Measurements from ENCODE around the gene RNPS1. TPM values are rescaled to one million over a fixed set of nuclear protein-coding genes. Genes with fewer than 3 reads are reported as not detected.

The RNPS1 gene
- total and polyA plus RNA-seq, 9 donors: 78.0 to 172 (median 138) TPM

DNA sequence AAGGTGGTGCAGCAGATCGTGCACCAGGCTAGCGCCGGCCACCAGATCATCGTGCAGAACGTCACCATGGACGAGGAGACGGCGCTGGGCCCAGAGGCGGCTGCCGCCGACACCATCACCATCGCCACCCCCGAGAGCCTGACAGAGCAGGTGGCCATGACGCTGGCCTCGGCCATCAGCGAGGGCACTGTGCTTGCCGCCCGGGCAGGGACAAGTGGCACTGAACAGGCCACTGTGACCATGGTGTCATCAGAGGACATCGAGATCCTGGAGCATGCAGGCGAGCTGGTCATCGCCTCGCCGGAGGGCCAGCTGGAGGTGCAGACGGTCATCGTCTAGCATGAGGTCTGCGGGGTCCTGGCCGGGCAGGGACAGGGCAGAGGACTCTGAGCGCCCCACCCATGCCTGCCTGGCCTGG is 32.7 kb downstream of the RNPS1 start:
- H3K36me3 ChIP-seq: no peaks in the 10 kb centered on the region
- intact Hi-C loops (cut with DNase I): no loop called here
- TF ChIP-seq, protein P1, sequence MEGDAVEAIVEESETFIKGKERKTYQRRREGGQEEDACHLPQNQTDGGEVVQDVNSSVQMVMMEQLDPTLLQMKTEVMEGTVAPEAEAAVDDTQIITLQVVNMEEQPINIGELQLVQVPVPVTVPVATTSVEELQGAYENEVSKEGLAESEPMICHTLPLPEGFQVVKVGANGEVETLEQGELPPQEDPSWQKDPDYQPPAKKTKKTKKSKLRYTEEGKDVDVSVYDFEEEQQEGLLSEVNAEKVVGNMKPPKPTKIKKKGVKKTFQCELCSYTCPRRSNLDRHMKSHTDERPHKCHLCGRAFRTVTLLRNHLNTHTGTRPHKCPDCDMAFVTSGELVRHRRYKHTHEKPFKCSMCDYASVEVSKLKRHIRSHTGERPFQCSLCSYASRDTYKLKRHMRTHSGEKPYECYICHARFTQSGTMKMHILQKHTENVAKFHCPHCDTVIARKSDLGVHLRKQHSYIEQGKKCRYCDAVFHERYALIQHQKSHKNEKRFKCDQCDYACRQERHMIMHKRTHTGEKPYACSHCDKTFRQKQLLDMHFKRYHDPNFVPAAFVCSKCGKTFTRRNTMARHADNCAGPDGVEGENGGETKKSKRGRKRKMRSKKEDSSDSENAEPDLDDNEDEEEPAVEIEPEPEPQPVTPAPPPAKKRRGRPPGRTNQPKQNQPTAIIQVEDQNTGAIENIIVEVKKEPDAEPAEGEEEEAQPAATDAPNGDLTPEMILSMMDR (IDR thresholded peaks at IDR 0.05): no peak
- TF ChIP-seq POLR2A (IDR thresholded peaks at IDR 0.05) (no peak), EP300 (IDR thresholded peaks at IDR 0.05) (no peak)
- 91 to 94% (median 92%) methylated on average over 25 to 28 of the region's 28 CpGs for WGBS, 3 donors
- peaks cover 0 to 3% of the 10 kb centered on the region in 2 donors for H3K9me3 ChIP-seq
- DNase-seq: no peak
- H3K27me3 ChIP-seq: no peaks in the 10 kb centered on the region
- H3K4me1 ChIP-seq (ENCODE audit: insufficient read depth): peaks cover 7% of the 10 kb centered on the region
- no peak overlapping the region for H3K4me3 ChIP-seq
- no peak overlapping the region for H3K27ac ChIP-seq

DNA sequence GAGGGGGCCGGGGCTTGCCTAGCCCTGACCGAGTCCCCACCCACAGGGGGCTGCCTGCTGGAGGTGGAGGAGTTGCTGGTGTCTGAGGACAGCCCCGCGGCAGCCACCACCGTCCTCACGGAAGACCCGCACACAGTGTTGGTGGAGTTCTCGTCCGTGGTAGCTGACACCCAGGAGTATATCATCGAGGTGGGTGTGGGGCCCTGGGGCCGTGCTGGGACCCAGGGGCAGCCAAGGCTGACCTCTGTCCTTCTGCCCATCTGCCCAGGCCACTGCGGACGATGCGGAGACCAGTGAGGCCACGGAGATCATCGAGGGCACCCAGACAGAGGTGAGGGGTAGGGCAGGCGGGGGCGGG is 33.1 kb downstream of the RNPS1 start:
- DNase-seq: no peak
- Histone ChIP-seq H3K27me3 (no peaks in the 10 kb centered on the region), H3K9me3 (peaks cover 0 to 3% of the 10 kb centered on the region in 2 donors), H3K27ac (no peak overlapping the region), H3K36me3 (no peaks in the 10 kb centered on the region), H3K4me3 (no peak overlapping the region), H3K4me1 (ENCODE audit: insufficient read depth) (peaks cover 7% of the 10 kb centered on the region)
- TF ChIP-seq EP300 (IDR thresholded peaks at IDR 0.05) (no peak), POLR2A (IDR thresholded peaks at IDR 0.05) (no peak)
- TF ChIP-seq, protein P1 (IDR thresholded peaks at IDR 0.05): no peak
- intact Hi-C loops (cut with DNase I): no loop called here
- WGBS, 3 donors: 87 to 89% (median 88%) methylated on average over 10 to 18 of the region's 18 CpGs

DNA sequence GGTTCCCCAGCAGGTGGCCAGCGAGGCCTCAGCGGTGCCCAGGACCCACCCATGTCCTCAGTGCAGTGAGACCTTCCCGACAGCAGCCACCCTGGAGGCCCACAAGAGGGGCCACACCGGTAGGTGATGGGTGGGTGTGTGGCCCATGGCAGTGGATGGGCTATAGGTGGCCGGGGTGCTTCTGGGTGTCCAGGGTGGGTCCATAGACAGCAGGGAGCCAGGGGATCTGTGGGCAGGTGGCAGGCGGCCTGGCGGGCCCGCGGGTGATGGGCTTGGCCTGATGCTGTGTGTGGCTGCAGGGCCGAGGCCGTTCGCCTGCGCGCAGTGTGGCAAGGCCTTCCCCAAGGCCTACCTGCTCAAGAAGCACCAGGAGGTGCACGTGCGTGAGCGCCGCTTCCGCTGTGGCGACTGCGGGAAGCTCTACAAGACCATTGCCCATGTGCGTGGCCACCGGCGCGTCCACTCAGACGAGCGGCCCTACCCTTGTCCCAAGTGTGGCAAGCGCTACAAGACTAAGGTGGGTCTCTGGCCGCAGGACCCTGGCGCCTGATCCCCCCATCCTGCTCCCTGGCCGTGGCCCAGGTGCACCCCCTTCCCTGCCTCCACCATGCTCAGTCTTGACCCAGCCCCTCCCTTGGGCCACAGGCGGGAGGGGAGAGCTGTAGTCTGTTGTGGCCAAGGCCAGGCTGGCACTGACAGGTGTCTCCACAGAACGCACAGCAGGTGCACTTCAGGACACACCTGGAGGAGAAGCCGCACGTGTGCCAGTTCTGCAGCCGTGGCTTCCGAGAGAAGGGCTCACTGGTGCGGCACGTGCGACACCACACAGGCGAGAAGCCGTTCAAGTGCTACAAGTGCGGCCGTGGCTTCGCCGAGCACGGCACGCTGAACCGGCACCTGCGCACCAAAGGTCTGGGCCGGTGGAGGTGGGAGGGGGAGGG is 33.8 kb downstream of the RNPS1 start:
- no peak for DNase-seq
- H3K27me3 ChIP-seq: no peaks in the 10 kb centered on the region
- no peak overlapping the region for H3K27ac ChIP-seq
- H3K9me3 ChIP-seq: peaks cover 0 to 3% of the 10 kb centered on the region in 2 donors
- WGBS, 3 donors: 91 to 96% (median 93%) methylated on average over 48 to 51 of the region's 51 CpGs
- H3K36me3 ChIP-seq: no peaks in the 10 kb centered on the region
- TF ChIP-seq EP300 (IDR thresholded peaks at IDR 0.05): no peak
- TF ChIP-seq, protein P1 (IDR thresholded peaks at IDR 0.05): no peak
- TF ChIP-seq POLR2A (IDR thresholded peaks at IDR 0.05): no peak
- peaks cover 7% of the 10 kb centered on the region for H3K4me1 ChIP-seq (ENCODE audit: insufficient read depth)
- no peak overlapping the region for H3K4me3 ChIP-seq
- intact Hi-C loops (cut with DNase I): no loop called here

DNA sequence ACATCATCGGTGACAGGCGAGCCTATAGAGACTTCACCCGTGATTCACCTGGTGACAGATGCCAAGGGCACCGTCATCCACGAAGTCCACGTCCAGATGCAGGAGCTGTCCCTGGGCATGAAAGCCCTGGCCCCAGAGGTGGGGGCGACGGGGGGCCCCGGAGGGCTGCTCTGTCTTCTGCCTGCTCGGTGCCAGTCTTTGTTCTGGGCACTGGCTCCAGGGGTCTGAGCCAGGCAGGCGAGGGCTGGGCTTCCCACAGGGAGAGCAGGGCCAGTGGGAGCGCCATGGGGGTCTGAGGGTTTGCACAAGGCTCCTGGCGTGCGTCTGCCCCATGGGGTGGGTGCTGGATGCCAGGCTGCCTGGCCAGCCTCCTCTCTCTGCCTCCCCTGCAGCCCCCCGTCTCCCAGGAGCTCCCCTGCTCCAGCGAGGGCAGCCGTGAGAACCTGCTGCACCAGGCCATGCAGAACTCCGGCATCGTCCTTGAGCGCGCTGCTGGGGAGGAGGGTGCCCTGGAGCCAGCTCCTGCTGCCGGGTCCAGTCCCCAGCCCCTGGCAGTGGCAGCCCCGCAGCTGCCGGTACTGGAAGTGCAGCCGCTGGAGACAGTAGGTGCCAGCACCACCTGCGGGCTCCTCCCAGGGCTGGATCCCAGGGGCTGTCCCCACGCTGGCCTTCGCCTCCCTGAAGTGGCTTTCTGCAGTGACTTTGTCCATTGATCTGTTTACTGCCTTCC is 34.7 kb downstream of the RNPS1 start:
- H3K36me3 ChIP-seq: no peaks in the 10 kb centered on the region

More for the DNA sequence above, 34.7 kb downstream of the RNPS1 start:
- TF ChIP-seq, protein P1 (IDR thresholded peaks at IDR 0.05): no peak
- no peak for TF ChIP-seq POLR2A (IDR thresholded peaks at IDR 0.05)
- no peak for TF ChIP-seq EP300 (IDR thresholded peaks at IDR 0.05)
- DNase-seq: no peak
- Histone ChIP-seq H3K4me3 (no peak overlapping the region), H3K9me3 (peaks cover 0 to 3% of the 10 kb centered on the region in 2 donors), H3K27me3 (no peaks in the 10 kb centered on the region), H3K4me1 (ENCODE audit: insufficient read depth) (peaks cover 7% of the 10 kb centered on the region), H3K27ac (no peak overlapping the region)
- intact Hi-C loops (cut with DNase I): no loop called here
- 91 to 93% (median 91%) methylated on average over 28 of the region's 28 CpGs for whole genome bisulfite sequencing, 3 donors

Measured in ovary (tissue), 9 donors.